HG03103 (cell line): Measurements from ENCODE around the gene DDX42.
A peak's percentile ranks its signal among the peaks of the same experiment; 100 is the strongest.

Experiments
- ATAC-seq: cut with Tn5 transposase; IDR thresholded peaks from one replicate; pipeline ENCODE4 v1.9.1; 2021; ENCODE audit warnings: low read depth; ENCODE audit not compliant: unreplicated experiment

The DDX42 gene, protein sequence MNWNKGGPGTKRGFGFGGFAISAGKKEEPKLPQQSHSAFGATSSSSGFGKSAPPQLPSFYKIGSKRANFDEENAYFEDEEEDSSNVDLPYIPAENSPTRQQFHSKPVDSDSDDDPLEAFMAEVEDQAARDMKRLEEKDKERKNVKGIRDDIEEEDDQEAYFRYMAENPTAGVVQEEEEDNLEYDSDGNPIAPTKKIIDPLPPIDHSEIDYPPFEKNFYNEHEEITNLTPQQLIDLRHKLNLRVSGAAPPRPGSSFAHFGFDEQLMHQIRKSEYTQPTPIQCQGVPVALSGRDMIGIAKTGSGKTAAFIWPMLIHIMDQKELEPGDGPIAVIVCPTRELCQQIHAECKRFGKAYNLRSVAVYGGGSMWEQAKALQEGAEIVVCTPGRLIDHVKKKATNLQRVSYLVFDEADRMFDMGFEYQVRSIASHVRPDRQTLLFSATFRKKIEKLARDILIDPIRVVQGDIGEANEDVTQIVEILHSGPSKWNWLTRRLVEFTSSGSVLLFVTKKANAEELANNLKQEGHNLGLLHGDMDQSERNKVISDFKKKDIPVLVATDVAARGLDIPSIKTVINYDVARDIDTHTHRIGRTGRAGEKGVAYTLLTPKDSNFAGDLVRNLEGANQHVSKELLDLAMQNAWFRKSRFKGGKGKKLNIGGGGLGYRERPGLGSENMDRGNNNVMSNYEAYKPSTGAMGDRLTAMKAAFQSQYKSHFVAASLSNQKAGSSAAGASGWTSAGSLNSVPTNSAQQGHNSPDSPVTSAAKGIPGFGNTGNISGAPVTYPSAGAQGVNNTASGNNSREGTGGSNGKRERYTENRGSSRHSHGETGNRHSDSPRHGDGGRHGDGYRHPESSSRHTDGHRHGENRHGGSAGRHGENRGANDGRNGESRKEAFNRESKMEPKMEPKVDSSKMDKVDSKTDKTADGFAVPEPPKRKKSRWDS

DNA sequence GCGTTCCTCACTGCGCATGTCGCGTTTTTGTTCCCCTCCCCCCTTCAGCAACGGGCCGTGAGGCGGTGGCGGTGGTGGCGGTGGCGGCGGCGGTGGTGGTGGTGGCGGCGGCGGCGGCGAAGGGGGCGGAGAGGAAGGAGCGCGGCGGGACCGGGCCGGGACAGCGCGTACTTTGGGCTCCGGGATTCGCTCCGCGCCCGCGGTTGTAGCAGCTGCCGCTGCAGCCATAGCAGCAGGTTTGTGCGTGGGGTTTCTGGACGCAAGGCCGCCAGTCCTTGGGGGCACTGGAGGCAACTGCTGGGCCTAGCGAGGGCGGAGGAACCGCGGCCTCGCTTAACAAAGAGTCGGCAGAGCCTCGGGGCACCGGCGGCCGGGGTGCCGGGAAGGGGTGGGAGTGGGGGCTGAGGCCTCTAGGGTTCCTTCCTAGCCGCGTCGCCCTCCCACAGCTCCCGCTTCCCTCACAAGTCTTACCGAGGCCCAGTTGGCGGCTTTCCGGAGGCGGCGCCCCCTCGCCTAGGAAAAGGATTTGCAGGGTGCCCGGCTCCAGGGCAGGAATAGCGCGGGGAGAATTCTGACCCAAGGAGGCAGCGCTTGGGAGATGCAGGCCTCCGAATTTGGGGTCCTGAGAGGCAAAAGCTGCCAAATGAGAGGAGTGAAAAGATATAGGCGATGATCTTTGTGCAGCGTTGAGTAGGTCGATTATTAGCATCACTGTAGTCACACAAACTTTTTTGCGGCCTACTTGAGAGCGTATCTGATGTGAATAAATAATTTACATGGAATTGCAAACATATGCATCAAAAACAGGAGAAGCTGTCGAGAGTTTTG is at the start of gene DDX42:
Gene DDX42 (plus strand): TSS at position 30 of the 828 bp plus-strand sequence. CDS start 12,880 bp downstream, outside the sequence.
- ATAC-seq = peak; percentile 2

DNA sequence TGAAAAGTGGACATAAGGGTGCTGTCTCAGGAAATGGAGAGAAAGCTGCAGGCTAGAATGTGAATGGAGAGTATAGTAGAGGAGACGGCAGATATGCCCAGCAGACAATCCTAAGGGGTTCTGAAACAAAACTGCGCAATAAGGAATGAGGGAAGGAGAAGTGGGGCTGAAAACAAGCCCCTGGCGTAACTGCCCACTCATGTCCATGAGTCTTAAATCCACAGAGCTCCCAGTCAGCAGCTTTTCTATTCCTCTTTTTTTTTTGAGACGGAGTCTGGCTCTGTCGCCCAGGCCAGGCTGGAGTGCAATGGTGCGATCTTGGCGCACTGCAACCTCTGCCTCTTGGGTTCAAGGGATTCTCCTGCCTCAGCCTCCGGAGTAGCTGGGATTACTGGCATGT is 38.3 kb upstream of the DDX42 start:
- ATAC-seq = no peak

DNA sequence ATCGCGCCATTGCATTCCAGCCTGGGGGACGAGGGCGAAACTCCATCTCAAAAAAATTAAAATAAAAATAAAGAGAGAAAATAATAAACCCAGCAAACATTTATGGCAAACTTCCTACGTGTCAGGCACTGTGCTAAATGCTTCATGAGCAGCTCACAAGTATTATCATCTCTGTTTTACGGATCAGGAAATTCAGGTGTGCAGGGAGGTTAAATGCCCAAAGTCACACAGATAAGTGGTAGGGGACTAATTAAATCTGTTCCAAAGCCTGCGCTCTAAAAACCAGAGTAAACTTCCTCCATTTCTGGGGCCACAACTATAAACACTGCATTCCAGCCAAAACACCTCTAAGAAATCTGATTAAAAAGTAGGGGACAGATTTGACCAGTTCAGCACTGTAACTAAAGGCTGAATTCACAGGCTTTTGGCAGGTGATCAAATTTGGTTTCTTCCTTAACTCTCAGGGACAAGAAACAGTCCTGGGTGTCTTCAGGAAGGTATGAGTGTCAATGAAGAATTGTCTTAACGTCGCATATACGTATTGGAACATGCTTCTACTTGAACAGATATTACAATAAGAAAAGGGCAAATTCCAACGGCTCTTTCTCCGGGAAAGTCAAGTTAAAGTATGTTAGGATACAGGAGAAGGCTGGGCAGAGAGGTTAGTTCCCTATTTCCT is 33.4 kb upstream of the DDX42 start:
- ATAC-seq = no peak

DNA sequence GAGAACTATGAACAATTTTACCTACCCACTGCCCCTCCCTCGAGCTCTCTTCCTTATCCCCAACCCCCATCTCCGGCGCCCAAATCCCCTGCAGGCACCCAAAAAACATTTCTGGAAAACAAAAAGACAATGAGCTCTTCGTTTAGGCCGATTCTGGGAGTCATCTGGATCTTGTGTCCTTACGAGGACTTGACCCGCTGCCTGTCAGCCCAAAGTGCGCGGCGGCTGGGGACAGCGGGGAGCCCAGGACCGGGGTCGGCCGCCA is 32.9 kb upstream of the DDX42 start:
- no peak for ATAC-seq

- ATAC-seq = peak; percentile 84
Measured at GRCh38 chr17:63741408-63742173, 32.4 kb upstream of the DDX42 start, which contains the start of gene STRADA. Gene STRADA, minus strand, starts transcription at chr17:63741799. Its CDS starts 13,430 bp downstream, at chr17:63728369.

GRCh38 chr17:63751806-63752205 is 22.2 kb upstream of the DDX42 start:
- no peak for ATAC-seq

GRCh38 chr17:63752707-63753106 is 21.3 kb upstream of the DDX42 start:
- ATAC-seq = no peak

GRCh38 chr17:63753215-63753614 is 20.8 kb upstream of the DDX42 start:
- ATAC-seq = no peak

GRCh38 chr17:63754046-63754445 is 19.9 kb upstream of the DDX42 start:
- ATAC-seq = no peak

GRCh38 chr17:63758428-63758827 is 15.5 kb upstream of the DDX42 start:
- no peak for ATAC-seq

DNA sequence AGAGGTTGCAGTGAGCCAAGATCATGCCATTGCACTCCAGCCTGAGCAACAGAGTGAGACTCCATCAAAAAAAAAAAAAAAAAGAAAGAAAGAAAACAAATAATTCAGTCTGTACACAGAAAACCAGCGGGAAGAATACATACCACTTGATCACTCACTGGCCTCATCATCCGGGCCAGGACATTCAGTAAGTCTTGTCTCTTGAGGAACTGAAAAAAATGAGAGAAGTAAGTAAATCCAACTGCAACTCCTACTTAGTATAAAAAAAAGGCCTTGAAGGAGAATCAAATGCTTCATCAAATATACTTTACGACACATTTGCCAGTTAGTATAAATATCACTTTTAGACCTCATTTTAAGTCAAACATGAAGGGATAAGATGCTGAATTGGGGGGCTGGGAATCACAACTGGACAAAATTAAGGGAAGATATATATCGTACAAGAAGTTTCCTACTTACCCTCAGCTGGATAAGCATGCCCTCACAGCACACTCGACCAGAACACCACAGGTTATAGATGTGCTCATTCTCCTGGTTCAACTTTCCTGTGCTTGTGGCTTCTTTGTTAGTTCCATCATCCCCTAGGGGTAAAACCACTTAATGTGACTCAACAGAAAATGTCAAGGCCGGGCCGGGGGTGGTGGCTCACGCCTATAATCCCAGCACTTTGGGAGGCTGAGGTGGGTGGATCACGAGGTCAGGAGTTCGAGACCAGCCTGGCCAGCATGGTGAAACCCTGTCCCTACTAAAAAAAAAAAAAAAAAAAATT is 13.0 kb upstream of the DDX42 start:
- ATAC-seq = no peak

DNA sequence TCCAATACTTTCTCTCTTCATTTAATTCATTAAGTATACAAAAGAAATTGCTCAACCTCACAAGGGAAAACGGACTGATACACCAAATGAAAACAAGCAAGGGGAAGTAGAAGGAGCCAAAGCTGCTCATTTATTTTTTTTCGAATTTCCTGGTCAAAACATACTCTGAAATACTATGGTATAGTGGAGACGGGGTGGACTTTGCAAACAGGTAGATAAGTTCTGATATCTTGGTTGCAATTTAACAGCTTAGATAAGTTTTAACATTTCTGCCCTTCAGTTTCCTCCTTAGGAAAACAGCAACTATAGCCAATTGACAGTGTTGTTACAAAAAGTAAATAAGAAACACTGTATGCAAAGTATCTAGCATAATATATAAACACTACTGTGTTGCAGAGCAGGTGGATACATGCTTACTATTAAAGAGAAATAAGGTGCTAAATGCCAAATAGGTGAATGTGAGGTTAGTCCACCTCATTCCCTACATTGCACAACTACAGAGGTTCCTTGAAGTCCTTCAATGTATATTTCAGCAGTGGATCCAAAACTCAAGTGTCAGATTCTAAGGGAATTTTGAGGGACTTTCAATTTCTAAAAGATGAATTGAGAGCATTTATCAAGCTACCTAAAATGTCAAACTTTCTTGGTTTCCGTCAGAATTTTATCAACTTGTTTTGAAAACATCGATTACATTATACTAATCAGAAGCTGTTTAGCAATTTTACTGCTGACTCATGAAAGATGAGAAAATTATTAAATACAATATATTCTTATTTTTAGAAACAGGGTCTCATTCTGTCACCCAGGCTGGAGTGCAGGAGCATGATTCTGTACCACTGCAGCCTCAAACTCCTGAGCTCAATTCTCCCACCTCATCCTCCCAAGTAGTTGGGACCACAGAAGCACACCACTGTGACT is 11.6 kb upstream of the DDX42 start:
- no peak for ATAC-seq

- ATAC-seq = no peak
Measured at GRCh38 chr17:63764716-63765115, 9.3 kb upstream of the DDX42 start.

- no peak for ATAC-seq
Measured at GRCh38 chr17:63766754-63767153, 7.2 kb upstream of the DDX42 start.

DNA sequence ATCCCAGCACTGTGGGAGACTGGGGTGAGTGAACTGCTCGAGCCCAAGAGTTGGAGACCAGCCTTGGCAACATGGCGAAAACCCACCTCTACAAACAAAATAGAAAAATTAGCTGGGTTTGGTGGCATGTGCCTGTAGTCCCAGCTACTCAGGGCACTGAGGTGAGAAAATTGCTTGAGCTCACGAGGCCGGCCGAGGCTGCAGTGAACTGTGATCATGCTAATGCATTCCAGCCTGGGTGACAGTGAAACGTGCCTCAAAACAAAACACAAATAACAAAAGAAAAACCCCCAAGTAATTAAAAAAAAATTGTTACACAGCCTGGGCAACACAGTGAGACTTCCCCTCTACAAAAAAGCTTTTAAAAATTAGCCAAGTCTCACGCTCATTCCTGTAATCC is 5.5 kb upstream of the DDX42 start:
- ATAC-seq = no peak

- ATAC-seq = no peak
Measured at GRCh38 chr17:63772801-63773271, 1.1 kb upstream of the DDX42 start.

- ATAC-seq = peak; percentile 75
Measured at GRCh38 chr17:63773272-63774140, 464 bp upstream of the DDX42 start, which contains the start of gene CCDC47. Gene CCDC47, minus strand, starts transcription at chr17:63773597. Its CDS starts 7,422 bp downstream, at chr17:63766175.
